IPS DF 4.7 (cell line): ENCODE results near the gene MCAM.

Experiments used
- DNase-seq: peaks from one replicate; pipeline ENCODE4 v3.0.0-alpha.2; 2013; ENCODE audit warnings: low spot score; ENCODE audit errors: extremely low read depth

The MCAM gene

GRCh38 chr11:119316729-119317591 lies at the start of gene MCAM:
Gene MCAM, minus strand, starts transcription at chr11:119317130. Its CDS starts 29 bp downstream, at chr11:119317101.
- no peak for DNase-seq

- DNase-seq = no peak
Observed at GRCh38 chr11:119365071-119365591, 48.2 kb upstream of the MCAM start.

GRCh38 chr11:119363851-119364590 lies 47.1 kb upstream of the MCAM start:
- no peak for DNase-seq

GRCh38 chr11:119363081-119363850 lies 46.3 kb upstream of the MCAM start:
- DNase-seq = no peak

- DNase-seq = no peak
Observed at GRCh38 chr11:119362741-119363080, 45.8 kb upstream of the MCAM start.

GRCh38 chr11:119361941-119362725 lies 45.2 kb upstream of the MCAM start:
- no peak for DNase-seq

- DNase-seq = no peak
Observed at GRCh38 chr11:119361056-119361787, 44.3 kb upstream of the MCAM start.

- no peak for DNase-seq
Observed at GRCh38 chr11:119359365-119360214, 42.7 kb upstream of the MCAM start.

GRCh38 chr11:119357074-119357473 lies 40.1 kb upstream of the MCAM start:
- no peak for DNase-seq

GRCh38 chr11:119356349-119357031 lies 39.6 kb upstream of the MCAM start:
- DNase-seq = no peak

- DNase-seq = no peak
Observed at GRCh38 chr11:119355091-119355843, 38.3 kb upstream of the MCAM start.

GRCh38 chr11:119352857-119353260 lies 35.9 kb upstream of the MCAM start:
- DNase-seq = no peak

- no peak for DNase-seq
Observed at GRCh38 chr11:119351232-119351631, 34.3 kb upstream of the MCAM start.

- no peak for DNase-seq
Observed at GRCh38 chr11:119350302-119350701, 33.4 kb upstream of the MCAM start.

GRCh38 chr11:119347940-119348605 lies 31.1 kb upstream of the MCAM start:
- no peak for DNase-seq

- DNase-seq = no peak
Observed at GRCh38 chr11:119347242-119347641, 30.3 kb upstream of the MCAM start.

GRCh38 chr11:119346605-119347004 lies 29.7 kb upstream of the MCAM start, which contains the start of gene MFRP:
Gene MFRP, minus strand, starts transcription at chr11:119346705. Its CDS starts 192 bp downstream, at chr11:119346513.
- no peak for DNase-seq
